Stimulated activated CD4-positive, alpha-beta T cell treated with anti-CD3 and anti-CD28 coated beads, Interleukin-1b, Interleukin-23, amount 100 ng/mL, for 4 hours (primary cell): ENCODE data around the gene RNF220.

ENCODE experiments used
- DNase-seq, 2 donors: peaks; one replicate each; pipeline ENCODE4 v3.0.0-alpha.2; 2020; ENCODE audit warnings: low read depth in 2 of 2

The RNF220 gene

DNA sequence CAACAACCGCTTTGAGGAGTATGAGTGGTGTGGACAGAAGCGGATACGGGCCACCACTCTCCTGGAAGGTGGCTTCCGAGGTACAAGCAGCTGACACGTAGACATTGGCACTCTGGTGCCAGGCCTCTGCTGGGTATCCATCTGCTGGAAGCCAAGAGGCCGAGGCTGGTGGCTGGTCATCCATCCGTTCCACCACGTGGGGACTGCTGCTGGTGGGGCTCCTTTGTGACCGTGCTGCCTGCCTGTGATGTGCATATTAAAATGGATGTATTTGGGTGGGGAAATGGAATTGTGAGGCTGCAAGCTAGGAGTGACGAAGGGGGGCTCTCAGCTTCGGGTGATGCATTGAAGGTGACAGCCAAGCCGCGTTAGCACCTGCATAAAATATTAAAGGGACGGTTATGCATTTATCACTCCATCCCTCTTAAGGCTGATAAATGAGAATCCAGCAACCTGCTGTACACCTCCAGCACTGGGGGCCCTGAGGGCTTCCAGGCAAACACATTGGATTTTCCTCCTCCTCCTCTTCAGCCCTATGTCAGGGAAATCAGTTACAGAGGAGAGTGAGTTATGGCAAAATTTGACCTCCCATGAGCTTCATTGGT, 231.1 kb downstream of the RNF220 start:
- no peak for DNase-seq

DNA sequence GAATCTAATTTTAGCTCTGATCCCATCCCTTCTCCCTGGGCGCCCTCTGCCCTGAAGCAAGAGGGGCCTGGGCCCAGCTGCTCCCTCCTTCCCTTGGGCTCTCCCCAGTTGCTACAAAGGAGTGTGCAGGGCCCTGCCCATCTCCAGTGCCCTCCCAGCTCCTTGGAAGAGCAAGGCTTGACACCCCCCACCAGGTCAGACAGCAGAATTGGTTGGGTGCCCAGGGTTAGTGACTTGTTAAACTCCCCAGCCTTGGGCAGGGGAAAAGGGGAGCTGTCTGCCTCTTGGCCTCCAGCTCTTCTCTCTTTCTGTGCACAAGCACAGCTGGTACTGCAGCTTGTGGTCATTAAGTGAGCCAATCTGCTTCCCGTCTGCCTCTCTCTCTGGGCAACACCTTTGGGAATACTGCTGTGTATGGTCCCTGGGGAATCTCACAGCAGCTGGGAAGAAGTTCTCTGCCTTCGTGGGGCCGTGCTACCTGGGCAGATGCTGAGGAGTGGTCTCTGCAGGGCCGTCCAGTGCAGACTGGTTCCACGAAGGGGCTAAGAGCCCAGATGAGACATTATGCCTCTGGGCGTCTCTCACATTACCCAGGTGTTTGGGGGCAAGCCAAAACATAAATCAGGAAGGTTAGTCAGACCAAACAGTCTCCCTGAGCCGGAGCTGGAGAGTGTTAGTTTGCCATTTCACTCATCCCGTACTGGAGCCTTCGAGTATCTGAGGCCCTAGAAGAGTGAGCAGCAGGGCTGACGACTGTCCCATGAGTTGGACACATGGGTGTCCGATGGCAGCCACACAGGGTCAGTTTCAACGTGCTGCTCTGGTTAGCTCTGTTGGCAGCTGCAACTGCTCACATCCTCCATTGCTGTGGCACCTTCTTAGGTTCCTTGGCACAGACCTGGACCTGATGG, 231.9 kb downstream of the RNF220 start:
- no peak for DNase-seq

DNA sequence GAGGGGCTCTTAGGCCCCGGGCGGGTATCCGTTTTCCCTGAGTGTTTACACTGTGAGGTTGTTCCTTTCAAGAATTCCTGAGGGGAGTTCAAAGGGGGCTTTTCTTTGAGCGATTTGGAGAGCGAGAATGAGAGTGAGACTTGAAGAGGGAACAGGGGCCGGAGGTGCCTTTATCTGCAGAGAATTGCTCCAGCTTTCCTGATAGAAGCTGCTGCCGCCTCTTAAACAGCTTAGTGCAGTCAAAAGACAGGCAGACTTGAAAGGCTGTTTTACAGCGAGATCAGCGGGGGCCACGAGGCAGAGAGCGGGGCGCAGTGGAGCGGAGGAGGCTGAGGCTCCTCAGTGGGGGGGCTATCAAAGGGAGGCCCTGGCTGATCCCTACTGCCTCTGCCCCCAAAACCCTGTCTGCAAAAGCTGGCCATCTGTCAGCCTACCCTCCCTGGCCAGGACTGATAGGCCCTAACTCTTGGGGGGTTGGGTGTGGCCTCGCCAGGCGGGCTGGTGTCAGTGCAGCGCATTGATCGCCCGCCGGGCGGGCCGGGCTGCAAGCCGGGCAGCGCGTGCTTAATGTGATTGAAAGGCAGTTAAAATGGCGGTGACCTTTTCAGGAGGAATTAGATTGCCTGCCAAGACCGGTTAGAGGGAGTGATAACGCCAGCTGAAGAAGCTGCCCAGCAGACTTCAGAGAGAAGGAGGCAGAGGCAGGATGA, 232.8 kb downstream of the RNF220 start:
- DNase-seq: no peak

DNA sequence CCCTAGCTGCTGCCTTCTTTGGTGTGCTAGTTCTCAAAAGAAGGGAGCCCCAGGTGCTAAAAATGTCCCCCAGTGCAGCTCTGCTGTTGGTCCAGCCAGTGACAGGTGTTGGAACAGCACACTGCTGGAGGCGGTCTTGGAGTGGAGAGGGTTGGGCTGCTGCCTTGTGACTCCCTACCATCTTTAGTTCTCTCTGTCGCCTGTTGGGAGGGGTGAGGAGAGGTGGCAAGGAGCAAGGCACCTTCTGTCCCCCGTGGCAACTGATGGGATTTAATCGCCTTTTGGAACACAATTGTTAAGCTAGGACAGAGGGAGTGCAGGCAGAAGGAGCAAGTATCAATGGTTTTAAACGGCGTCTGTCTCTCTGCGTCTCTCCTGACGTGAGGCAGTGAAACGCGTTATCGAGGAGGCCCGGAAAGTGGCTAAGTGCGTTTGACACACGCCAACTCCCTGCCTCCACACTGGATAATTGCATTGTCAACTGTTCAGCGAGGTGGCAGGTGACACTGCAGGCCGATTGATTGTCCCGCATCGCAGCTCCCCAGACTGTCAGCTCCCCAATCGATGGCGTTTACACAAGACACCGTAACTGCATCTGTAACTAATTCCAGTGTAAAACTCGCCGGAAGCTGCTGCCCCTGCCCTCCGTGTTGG, 235.3 kb downstream of the RNF220 start:
- DNase-seq: no peak

DNA sequence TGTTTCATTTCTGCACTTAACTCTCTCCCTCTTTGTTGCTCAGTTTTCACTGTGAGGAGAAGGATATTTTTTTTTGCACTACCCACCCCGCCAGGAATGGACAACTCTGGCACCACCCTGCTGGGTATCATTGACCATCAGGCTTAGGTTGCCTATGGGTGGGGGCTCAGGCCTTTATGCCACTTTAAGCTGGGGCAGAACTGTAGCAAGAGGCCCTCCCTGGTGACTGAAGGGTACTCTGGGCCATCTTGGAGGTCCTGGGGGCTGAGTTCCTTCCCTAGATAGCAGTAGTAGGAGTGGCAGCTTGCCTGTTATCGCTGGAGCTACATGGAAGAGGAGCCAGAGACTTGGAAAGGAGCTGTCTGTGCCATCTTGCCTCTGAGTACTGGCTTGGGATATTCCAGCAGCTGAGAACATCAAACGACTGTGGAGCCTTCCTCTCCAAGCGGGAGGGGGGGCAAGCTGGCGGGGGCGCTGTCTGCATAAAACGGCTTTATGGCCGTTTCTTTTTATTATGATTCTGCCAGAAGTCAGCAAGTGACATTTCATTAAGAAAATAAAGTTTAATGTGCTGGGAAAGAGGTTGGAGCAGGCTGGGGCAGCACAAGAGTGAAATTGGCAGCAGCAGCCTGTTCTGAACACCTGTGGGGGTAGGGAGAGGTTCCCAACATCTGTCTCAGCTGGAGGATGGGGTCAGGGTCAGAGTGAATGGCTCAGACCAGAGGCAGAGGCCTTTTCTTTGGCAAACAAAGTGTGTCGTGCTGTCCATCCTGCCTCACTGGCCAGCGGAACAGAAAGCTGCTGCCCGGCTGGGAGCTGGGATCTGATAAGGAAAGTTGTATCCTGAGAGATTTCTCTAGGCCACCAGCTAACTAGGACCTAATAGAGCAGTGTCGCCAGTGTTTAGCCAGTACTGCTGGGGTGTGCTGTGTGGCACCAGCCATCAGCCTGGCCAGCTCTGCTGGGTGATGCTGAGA, 236.4 kb downstream of the RNF220 start:
- no peak for DNase-seq

DNA sequence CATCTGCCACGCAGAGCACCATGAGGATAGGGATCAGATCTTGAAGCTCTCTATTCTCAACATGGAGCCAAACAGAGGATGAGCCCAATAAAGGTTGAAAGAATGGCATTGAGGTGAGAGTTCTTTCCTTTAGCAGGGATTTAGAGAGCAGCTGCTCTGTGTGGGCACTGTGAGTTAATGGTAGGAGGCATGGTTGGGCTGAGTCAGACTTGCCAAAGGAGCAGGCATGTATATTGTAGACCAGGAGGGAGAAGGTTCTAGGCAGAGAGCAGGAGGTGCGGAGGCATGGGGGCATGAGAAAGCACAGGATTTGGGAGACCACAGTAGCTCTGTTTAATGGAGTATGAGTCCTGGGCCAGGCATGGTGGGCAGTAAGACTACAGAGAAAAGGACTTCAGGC, 237.2 kb downstream of the RNF220 start:
- DNase-seq: no peak

DNA sequence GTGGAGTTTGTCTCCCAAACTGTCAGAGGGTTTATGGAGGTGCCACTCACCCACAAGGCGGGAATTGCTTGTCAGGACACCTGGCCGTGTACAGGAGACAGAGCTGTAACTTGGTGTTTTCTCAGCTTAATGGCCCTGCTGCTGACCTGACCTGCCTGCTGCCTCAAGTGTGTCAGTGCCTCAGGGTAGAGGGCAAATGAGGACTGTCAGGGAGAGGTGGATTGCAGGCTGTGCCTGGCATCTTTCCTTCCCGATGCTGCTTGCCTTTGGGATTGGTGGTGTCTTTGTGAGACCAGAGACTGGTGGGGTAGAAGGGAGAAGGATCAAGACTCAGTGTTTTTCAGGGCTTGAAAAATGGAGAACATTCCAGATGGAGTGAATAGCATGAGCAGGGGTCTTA, 237.9 kb downstream of the RNF220 start:
- no peak for DNase-seq

DNA sequence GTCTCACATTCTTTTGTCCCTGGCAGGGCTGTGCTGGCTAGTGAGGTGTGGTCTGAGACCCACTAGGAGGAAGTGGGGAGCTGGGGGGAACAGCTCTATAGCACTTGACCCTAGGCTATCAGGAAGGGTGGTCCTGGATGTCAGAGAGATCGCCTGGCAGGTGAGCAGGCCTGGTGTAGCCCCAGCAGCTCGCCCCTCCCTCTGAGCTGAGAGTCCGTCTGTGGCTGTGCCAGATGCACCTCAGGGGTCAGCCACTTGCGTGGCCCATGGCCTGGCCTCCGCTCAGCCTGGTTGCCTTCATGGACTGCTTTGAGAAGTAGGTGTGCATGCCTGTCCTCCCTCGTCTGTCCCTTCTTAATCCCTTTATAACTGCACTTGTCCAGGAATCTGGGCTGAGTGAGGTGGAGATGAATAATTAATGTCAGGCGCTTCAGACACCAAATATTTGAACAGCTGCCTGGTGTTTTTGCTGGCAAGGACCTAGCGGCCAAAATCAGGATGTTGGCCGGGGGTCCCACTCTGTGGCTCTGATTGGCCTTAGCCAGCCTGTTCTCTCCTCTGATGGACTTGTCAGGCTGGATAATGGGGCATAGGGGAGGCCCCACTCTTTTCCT, 238.8 kb downstream of the RNF220 start:
- no peak for DNase-seq

DNA sequence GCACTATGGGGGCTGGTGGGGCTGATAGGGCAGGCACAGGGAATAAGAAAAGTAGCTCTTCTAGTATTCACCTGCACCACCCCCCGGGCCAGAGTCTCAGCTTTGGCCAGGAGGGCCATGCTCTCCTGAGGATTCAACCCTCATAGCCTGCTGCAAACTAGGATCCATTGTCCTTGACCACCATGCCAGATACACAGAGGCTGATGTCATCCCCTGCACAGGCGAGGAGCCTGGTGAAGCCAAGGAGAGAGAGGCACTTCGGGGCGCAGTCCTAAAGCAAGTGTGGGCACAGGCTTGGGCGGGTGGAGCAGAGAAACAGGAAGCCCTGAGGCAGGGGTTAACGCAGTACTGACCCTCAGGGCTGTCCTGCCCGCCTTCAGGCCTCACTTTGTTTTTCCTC, 239.8 kb downstream of the RNF220 start:
- DNase-seq: no peak

DNA sequence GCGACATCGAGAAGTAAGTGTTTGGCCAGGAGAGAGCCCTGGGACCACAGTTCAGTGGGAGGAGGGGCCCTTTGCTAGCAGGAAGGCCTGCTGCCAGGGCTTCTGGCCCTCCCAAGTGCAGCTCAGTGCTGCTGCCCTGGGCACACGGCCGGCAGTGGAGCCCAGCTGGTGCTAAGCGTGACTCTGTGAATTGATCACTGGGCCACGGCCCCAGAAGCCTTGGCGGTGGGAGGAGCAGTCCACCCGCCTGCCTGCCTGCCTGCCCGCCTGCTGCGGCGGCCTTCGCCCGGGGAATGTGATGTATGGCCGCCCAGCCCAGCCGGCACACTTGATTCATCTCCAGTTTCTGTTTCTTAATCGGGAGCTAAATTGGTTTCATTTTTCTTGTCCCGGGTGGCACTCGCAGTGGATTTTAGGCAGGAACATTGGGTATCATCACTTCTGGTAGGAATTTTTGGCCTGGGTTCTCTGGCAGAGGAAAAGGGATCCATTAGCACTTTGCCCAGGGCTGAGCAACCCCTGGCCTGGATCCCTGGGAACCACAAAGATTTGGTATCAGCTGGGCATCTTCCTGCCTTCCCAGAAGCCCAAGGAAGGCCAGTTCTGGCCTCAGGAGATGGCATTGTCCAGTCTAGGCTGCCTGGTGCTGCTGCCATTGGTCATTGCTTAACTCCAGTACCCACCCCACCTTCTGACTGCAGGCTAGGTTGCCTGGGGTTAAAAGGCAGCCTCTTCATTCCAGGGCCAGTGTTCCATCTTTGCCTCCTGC, 240.6 kb downstream of the RNF220 start:
- no peak for DNase-seq

DNA sequence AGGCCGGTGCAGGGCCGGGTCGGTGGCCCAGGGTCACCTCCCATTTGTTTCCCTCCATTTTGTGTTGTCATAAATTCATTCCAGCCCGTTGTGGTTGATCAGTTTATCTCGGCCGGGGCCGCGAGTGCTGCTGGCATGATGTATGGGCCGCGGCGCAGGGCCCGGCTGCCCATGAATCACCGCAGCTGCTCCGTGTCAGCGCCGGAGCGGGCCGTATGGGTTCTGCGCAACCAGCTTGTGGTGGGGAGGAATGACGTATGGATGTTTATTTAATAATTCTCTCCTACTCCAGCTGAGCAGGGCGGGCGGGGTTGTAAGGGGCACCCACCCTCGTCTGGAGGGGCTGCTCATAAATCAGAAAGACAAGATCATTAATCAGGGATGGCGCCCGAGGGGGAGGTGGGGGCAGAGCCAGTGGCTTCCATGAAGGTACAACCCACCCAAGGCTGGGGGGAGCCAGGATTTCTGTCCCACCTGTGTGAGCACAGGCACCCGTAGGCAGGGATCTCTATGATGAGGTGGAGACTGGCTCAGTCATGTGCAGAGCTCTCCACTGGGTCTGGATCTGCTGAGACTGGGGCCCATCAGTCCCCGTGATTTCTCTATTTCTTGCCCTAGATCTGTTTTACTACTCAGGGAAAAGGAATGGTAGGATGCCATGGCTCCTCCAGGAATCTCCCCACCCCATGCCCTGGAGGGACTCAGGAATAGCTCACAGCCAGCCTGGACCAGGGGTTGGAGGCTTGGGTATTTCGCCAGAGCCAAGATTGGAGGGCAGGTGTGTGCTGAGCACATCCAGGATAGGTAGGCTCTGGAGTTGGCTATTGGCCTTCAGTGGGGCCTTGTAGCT, 241.4 kb downstream of the RNF220 start:
- DNase-seq: no peak

DNA sequence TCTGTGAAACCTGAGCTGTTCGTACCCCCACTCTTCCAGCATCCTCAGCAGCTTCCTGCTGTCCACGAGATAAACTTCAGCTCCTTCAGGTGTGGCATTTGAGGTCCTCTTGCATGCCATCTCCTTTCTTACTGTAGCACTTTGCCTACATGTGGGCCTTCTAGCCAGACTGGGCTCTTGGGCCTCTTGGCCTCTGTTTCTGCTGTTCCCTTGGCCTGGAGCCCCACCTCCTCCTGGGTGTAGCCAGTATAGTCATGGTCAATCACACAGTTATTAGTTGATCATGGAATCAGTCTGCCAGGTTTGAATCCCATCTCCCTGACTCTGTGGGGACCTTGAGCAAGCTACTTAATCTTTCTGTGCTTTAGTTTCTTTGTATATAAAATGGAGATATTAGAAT, 242.8 kb downstream of the RNF220 start:
- DNase-seq: no peak

DNA sequence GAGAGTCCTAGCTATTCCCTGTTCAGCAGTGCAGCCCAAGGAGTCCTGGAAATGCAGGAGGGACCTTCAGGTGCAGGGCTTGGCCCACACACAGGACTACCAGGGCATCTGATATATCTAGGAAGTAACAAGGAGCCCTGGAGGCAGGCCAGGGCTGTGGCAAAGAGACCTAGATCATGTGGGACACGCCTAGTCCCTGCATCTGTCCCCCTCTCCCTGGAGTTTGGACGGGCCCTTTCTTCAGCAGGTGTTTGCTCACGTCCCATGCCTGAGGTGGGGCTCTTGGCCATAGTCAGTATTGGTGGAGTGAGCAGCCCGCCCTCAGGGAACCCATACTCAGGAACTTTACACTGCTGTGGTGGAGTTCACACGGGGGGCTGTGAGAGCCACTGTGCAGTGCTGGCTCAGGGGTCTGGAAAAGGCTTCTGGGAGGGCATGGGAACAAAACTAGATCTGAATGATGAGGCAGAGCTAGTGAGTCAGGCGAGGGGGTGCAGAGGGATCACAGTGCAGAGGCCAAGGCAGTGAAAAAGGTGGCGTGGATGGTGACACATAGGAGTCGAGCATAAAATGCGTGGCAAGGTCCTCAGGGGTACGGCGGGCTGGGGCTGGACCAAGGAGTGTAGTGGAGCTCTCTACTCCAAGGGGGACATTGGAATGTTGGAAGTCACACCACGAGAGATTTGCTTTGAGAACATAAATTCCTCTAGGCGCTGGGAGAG, 243.6 kb downstream of the RNF220 start:
- DNase-seq: no peak

DNA sequence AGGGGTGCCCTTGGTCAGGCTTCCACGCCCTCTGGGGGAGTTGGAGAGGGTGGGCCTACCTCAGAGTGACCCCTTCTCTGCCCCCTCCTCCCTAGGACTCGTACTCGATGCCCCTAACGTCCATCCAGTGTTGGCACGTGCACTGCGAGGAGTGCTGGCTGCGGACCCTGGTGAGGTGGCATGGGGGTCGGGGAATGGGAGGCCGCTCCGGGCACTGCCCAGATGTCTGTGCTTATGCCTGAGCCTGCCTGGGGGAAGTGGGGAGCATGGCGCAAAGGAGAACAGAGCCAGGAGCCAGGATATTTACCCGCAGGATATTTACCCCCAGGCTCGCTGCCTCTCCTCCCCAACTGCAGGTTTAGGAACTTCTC, 244.7 kb downstream of the RNF220 start:
- no peak for DNase-seq

DNA sequence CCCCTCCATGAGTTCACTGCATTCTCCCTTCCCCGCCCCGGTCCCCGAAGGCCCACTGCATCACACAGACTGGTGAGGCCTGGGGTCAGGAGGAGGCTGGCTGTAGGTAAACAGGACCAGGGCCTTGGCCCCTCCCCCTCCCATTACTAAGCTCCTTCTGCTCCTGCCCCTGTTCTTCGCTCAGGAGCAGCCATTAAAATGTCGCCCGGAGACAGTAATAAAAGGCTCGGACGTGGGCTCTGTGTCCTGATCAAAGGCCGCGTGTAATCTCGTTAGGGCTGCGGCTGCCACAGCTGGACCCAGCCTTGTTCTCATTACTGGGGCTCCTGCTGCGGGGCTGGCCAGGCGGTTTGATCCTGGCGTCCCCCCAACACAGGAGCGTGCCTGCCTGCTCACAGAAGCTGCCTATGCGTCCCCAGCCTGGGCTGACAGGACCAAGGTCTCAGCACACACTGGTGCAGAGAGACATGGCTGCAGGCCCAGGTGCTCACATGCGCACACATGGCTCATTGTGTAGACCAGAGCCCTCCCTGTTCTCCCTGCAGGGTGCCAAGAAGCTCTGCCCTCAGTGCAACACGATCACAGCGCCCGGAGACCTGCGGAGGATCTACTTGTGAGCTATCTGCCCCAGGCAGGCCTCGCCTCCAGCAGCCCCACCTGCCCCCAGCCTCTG, 245.2 kb downstream of the RNF220 start:
- DNase-seq: no peak

DNA sequence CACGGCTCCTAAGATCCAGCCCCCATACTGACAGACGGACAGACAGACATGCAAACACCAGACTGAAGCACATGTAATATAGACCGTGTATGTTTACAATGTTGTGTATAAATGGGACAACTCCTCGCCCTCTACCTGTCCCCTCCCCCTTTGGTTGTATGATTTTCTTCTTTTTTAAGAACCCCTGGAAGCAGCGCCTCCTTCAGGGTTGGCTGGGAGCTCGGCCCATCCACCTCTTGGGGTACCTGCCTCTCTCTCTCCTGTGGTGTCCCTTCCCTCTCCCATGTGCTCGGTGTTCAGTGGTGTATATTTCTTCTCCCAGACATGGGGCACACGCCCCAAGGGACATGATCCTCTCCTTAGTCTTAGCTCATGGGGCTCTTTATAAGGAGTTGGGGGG, 246.0 kb downstream of the RNF220 start:
- DNase-seq: no peak

DNA sequence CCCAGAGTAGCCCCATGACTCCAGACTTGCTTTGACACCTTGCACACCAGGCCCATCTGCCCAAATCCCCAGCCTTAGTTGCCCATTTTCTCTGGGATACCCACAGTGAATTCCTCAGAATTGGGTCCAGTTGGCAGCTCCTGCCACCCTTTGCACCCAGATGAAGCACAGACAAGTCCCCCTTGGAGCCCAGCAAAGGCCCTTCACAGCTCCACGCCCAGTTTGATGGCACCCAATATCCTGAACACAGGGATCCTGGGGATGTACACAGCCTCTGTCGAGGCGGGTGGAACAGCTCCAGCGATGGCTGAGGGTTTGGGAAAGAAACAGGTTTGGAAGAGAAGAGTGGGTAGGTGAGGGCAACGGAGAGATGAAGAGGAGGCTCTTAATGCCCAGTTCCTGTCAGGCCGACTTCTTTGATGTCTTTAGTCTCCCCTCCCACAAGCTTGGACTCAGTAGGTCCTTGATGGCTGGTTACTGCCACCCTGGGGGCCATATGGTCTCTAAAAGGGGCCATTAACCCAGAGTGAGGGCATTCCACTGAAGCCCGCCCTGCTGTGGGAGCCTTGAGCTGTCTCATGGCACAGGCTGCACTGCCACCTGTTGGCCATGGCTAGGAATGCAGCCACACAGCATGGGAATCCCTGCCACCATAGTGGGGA, 247.5 kb downstream of the RNF220 start:
- DNase-seq: peak; percentile 63 to 70
